AG09319 (cell line): Measurements from ENCODE around the gene ENKD1.

Source experiments
- DNase-seq: peaks from one replicate; pipeline ENCODE4 v3.0.0-alpha.2; 2010; ENCODE audit warnings: low read depth; ENCODE audit errors: extremely low read depth
- TF ChIP-seq, protein P1 (sequence below): IDR thresholded peaks from 2 replicates; pipeline ENCODE4 v1.5.1; 2011; ENCODE audit warnings: low read depth, mild to moderate bottlenecking, inconsistent platforms, low read length, moderate library complexity

ENKD1 gene

DNA sequence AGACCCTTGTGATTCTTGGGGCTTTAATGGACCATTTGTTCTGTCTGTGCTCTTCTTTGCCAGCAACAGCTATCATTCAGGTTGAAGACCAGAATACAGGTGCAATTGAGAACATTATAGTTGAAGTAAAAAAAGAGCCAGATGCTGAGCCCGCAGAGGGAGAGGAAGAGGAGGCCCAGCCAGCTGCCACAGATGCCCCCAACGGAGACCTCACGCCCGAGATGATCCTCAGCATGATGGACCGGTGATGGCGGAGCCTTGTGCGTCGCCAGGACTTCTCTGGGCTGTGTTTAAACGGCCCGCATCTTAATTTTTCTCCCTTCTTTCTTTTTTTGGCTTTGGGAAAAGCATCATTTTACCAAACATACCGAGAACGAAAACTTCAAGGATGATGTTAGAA is 28.9 kb downstream of the ENKD1 start:
- TF ChIP-seq, protein P1, sequence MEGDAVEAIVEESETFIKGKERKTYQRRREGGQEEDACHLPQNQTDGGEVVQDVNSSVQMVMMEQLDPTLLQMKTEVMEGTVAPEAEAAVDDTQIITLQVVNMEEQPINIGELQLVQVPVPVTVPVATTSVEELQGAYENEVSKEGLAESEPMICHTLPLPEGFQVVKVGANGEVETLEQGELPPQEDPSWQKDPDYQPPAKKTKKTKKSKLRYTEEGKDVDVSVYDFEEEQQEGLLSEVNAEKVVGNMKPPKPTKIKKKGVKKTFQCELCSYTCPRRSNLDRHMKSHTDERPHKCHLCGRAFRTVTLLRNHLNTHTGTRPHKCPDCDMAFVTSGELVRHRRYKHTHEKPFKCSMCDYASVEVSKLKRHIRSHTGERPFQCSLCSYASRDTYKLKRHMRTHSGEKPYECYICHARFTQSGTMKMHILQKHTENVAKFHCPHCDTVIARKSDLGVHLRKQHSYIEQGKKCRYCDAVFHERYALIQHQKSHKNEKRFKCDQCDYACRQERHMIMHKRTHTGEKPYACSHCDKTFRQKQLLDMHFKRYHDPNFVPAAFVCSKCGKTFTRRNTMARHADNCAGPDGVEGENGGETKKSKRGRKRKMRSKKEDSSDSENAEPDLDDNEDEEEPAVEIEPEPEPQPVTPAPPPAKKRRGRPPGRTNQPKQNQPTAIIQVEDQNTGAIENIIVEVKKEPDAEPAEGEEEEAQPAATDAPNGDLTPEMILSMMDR, result no peak
- no peak for DNase-seq

DNA sequence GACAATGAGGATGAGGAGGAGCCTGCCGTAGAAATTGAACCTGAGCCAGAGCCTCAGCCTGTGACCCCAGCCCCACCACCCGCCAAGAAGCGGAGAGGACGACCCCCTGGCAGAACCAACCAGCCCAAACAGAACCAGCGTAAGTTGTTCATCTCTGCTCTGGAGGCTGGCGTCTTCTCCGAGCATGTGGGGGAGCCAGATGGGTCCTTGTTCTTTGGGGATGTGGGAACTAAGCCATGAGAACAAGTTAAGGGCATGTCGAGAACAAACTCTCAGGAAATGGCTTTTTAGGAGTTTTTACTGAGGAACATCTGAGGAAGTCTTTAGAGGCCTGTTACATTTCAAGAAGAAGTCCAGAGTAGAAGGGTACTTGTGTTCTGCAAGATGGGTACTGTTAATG is 29.8 kb downstream of the ENKD1 start:
- TF ChIP-seq, protein P1, result no peak
- no peak for DNase-seq

DNA sequence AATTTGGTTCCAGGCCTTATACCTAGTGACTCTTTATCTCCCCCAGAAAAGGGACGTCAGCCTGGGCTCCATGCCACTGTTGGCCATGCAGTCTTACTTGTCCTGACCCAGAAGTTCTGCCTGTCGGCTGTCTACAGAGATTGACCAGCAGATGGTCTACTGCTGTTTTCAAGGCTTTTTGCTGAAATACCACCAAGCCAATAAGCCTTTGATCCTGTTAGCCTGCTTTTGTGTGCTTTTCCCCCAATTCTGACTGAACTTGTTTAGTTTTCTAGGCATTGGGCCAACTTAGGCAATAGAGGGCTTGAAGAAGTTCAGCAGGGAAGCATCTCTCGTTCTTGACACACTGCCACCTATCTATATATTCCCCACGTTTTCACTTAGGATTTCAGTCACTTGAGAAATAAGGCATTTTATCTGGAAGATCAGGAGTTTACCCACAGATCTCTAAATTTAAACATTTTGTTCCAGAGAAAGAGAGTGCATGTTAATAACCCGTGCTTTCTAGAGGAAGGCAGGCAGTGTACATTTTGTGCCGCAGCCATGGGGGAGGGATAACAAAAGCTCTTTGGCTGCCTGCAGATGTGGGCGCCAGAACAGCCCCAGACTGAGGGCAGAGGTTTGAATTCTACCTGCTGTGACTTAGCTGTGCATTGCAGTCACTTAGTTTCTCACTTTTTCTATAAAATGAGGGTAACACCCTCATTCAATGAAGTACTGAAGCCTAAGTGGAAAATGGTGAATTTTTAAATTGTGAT is 34.0 kb downstream of the ENKD1 start:
- DNase-seq, result no peak
- TF ChIP-seq, protein P1, result no peak

DNA sequence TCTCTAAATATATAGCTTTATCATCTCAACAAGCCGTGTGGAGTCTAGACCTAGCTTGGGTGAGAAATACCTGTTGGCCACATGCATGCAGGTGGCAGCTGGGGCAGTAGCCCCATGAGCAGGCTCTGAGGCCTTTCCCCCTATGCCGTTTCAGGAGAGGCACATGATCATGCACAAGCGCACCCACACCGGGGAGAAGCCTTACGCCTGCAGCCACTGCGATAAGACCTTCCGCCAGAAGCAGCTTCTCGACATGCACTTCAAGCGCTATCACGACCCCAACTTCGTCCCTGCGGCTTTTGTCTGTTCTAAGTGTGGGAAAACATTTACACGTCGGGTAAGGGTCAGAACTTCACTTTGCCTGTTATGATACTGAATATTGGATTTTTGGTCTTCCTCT is 38.3 kb downstream of the ENKD1 start:
- TF ChIP-seq, protein P1, result no peak
- DNase-seq, result no peak

DNA sequence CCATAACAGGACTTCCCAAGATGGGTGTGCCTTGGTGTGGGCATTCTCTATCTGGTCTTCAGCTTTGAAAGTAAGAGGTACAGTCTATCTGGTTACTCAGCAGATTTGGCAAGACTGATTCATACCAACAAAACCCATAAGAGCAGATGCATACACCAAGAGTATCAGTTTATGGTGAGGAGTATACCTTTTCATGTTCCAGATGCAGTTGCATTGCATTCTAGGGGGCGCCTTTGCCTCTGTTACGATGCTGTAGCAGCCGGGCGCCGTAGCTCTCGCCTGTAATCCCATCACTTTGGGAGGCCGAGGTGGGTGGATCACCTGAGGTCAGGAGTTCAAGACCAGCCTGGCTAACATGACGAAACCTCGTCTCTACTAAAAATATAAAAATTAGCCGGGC is 52.7 kb downstream of the ENKD1 start:
- TF ChIP-seq, protein P1, result no peak
- DNase-seq, result no peak
